Osteoblast (primary cell): ENCODE results near the gene KIRREL3. TPM values are rescaled to one million over a fixed set of nuclear protein-coding genes. Genes with fewer than 3 reads are reported as not detected.

Experiments used
- DNase-seq: peaks from one replicate; pipeline ENCODE4 v3.0.0; 2011; ENCODE audit warnings: low spot score, mixed read lengths; ENCODE audit not compliant: insufficient read length; ENCODE audit errors: missing footprints
- H2AFZ ChIP-seq: 2 replicates; pipeline ENCODE4 v1.6.0; 2011; ENCODE audit warnings: mild to moderate bottlenecking, low read length
- H3K27ac ChIP-seq: 2 replicates; pipeline ENCODE4 v1.5.1; 2011; ENCODE audit warnings: mild to moderate bottlenecking, low read depth, low read length, moderate library complexity
- H3K27me3 ChIP-seq: 2 replicates; pipeline ENCODE4 v1.6.0; 2012; ENCODE audit warnings: mild to moderate bottlenecking, control low read depth, inconsistent platforms, low read length, moderate library complexity; ENCODE audit not compliant: insufficient read depth
- H3K36me3 ChIP-seq: 2 replicates; pipeline ENCODE4 v1.5.1; 2011; ENCODE audit warnings: mild to moderate bottlenecking, low read length, control low read depth, moderate library complexity; ENCODE audit not compliant: insufficient read depth
- H3K4me1 ChIP-seq: 2 replicates; pipeline ENCODE4 v1.5.1; 2011; ENCODE audit warnings: mild to moderate bottlenecking, low read length, control low read depth, moderate library complexity; ENCODE audit not compliant: insufficient read depth
- H3K4me2 ChIP-seq: 2 replicates; pipeline ENCODE4 v1.6.0; 2011; ENCODE audit warnings: mild to moderate bottlenecking, low read length; ENCODE audit not compliant: insufficient read depth
- H3K4me3 ChIP-seq: fragments of 200-600 bp; sonication (generic); 3 replicates; pipeline ENCODE4 v1.5.1; 2012; ENCODE audit warnings: mild to moderate bottlenecking, low read length, inconsistent platforms; ENCODE audit not compliant: insufficient read depth
- H3K79me2 ChIP-seq: 2 replicates; pipeline ENCODE4 v1.6.0; 2012; ENCODE audit warnings: mild to moderate bottlenecking, low read length, control low read depth, inconsistent platforms; ENCODE audit not compliant: insufficient read depth
- H3K9me3 ChIP-seq: 2 replicates; pipeline ENCODE4 v1.5.1; 2011; ENCODE audit warnings: low read depth, low read length, control low read depth
- H4K20me1 ChIP-seq: 2 replicates; pipeline ENCODE4 v1.6.0; 2012; ENCODE audit warnings: mild to moderate bottlenecking, low read length, control low read depth; ENCODE audit not compliant: insufficient read depth
- total RNA-seq: library from RNA; depleted of rRNA; stranded (reverse); fragments of >200 nt; gene quantifications from 2 replicates; pipeline ENCODE4 v1.2.3, GENCODE V29; 2012
- TF ChIP-seq, protein P1 (sequence below): IDR thresholded peaks from 2 replicates; pipeline ENCODE4 v1.5.1; 2011; ENCODE audit warnings: mild to moderate bottlenecking, low read depth, low read length, moderate library complexity; ENCODE audit errors: extremely low read depth

Gene KIRREL3
- total RNA-seq, 1 donor = 3.6 TPM

DNA sequence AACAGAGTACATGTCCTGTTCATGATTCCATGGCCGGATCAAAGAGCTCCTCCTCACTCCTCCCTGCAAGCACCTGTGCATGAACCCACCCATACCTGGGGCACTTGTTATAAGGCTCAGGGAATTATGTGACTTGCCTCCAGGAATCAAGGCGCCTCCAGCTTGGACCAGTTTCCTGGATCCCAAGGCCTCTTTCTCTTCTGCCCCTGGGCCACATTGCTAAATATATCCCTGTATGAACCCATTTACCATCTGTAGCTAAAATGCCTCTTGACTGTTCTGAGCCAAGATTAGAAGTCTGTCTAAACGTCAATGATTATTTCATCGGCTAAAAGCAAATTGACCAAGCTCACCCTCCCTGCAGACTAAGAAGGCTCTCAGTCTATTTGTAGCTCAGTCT is 135.6 kb downstream of the KIRREL3 start:
- Histone ChIP-seq H3K4me2 (no peak overlapping the region), H3K27ac (no peak overlapping the region), H3K27me3 (no peaks in the 10 kb centered on the region), H3K9me3 (no peaks in the 10 kb centered on the region), H3K36me3 (no peaks in the 10 kb centered on the region), H4K20me1 (peaks cover 7% of the 10 kb centered on the region), H3K4me1 (peaks cover 7% of the 10 kb centered on the region), H2AFZ (no peak overlapping the region), H3K79me2 (no peaks in the 10 kb centered on the region), H3K4me3 (no peak overlapping the region)
- TF ChIP-seq, protein P1, sequence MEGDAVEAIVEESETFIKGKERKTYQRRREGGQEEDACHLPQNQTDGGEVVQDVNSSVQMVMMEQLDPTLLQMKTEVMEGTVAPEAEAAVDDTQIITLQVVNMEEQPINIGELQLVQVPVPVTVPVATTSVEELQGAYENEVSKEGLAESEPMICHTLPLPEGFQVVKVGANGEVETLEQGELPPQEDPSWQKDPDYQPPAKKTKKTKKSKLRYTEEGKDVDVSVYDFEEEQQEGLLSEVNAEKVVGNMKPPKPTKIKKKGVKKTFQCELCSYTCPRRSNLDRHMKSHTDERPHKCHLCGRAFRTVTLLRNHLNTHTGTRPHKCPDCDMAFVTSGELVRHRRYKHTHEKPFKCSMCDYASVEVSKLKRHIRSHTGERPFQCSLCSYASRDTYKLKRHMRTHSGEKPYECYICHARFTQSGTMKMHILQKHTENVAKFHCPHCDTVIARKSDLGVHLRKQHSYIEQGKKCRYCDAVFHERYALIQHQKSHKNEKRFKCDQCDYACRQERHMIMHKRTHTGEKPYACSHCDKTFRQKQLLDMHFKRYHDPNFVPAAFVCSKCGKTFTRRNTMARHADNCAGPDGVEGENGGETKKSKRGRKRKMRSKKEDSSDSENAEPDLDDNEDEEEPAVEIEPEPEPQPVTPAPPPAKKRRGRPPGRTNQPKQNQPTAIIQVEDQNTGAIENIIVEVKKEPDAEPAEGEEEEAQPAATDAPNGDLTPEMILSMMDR = no peak
- DNase-seq = no peak

DNA sequence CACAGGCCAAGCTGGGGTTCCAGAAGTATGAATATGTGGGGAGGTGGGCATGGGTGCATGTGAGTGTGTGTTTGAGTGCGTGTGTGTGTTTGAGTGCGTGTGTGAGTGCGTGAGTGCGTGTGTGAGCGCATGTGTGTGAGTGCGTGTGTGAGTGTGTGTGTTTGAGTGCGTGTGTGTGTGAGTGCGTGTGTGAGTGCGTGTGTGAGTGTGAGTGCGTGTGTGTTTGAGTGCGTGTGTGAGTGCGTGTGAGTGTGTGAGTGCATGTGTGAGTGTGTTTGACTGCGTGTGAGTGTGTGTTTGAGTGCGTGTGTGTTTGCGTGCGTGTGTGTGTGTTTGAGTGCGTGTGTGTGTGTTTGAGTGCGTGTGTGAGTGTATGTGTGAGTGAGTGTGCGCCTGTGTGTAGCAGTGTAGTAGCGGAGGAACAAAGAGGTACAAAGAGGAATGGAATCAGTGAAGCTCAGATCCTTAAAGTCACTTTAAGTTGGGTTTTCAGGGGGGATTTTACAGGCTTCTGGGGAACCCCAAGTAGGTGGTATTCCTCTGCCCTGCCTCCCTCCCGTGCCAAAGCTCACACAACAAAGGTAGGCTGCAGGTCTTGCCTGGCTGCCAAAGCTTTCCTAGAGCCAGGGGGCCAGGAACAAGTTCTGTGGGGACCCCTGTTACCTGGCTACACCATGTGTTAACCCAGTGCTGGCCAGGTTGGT is 137.1 kb downstream of the KIRREL3 start:
- Histone ChIP-seq H3K27ac (no peak overlapping the region), H3K27me3 (no peaks in the 10 kb centered on the region), H3K79me2 (no peaks in the 10 kb centered on the region), H3K4me2 (no peak overlapping the region), H3K9me3 (no peaks in the 10 kb centered on the region), H3K36me3 (no peaks in the 10 kb centered on the region), H2AFZ (no peak overlapping the region), H4K20me1 (peaks cover 7% of the 10 kb centered on the region), H3K4me3 (no peak overlapping the region), H3K4me1 (peaks cover 9% of the 10 kb centered on the region)
- TF ChIP-seq, protein P1 = no peak
- no peak for DNase-seq

DNA sequence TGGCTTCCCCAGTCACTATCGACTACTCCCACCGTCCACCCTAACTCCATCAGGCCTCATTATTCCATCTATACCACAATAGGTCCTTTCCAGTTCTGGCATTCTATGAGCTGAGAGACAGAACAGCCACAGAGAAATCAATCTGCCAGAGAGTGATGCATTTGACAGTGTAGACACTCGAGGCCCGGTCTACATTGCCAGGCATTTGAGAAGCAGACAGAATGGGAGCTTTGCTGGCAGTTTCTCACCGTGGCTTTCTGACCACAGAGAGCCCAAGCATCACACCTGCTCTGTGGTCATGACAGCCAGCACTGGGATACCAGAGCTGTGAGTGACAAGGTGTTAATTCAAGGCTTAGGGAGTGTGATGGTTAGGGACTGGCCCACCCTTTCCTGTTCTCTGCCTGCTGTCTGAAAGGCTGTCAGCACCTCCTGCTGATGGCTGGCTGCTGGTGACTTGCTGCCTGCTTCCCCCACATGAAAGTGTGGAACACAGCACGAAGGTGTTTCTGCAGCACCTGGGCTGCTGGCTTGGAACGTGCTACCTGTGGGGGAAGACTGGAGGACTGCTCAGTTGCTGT is 137.8 kb downstream of the KIRREL3 start:
- Histone ChIP-seq H3K4me2 (no peak overlapping the region), H3K27me3 (no peaks in the 10 kb centered on the region), H3K9me3 (no peaks in the 10 kb centered on the region), H2AFZ (no peak overlapping the region), H3K79me2 (no peaks in the 10 kb centered on the region), H4K20me1 (peaks cover 7% of the 10 kb centered on the region), H3K4me1 (peaks cover 9% of the 10 kb centered on the region), H3K4me3 (no peak overlapping the region), H3K27ac (no peak overlapping the region), H3K36me3 (no peaks in the 10 kb centered on the region)
- TF ChIP-seq, protein P1 = no peak
- DNase-seq = no peak

DNA sequence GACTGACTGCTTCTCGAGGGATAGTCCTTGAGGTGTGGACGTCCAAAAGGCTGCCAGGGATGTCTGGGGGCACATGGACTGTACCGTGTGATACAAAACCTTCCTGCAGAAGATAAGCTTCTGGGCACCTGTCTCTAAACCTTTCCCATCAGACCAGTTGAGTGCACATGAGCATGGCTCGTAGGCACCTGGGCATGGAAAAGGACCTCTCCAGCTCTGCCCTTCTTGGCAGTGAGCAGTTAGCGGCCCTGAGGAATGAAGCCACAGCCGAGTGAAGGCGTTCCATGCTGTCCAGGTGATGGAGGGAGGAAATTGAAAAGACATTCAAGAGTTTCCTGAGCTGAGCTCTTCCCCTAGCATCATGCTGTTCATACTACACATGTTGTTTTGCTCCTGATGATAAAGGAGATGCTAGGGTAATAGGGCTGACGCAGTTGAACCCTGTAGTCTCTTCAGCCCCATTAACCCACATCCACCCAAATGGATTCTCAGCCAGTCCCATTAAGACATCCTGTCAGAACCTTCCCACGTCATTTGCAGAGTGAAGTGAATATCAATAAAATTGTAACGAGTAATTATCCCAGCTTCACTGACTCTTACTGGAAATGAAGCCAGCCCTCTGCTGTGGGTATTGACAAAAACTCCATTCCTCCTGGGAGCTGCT is 138.6 kb downstream of the KIRREL3 start:
- H3K4me3 ChIP-seq = no peak overlapping the region
- H3K79me2 ChIP-seq = no peaks in the 10 kb centered on the region
- H3K36me3 ChIP-seq = no peaks in the 10 kb centered on the region
- H4K20me1 ChIP-seq = peaks cover 7% of the 10 kb centered on the region
- no peak overlapping the region for H2AFZ ChIP-seq
- TF ChIP-seq, protein P1 = no peak
- no peaks in the 10 kb centered on the region for H3K9me3 ChIP-seq
- H3K27ac ChIP-seq = no peak overlapping the region
- H3K4me2 ChIP-seq = no peak overlapping the region
- no peaks in the 10 kb centered on the region for H3K27me3 ChIP-seq
- DNase-seq = no peak
- peaks cover 2% of the 10 kb centered on the region for H3K4me1 ChIP-seq
